Parathyroid adenoma (tissue), 2 donors: Measurements from ENCODE around the gene WFS1.

Experiments
- H2AFZ ChIP-seq: fragments of 300-600 bp; sonication (generic); one replicate; pipeline ENCODE4 v1.7.0; 2017; ENCODE audit warnings: antibody characterized with exemption, mild to moderate bottlenecking
- H3K27ac ChIP-seq: fragments of 300-600 bp; sonication (generic); one replicate; pipeline ENCODE4 v1.7.0; 2017
- H3K27me3 ChIP-seq: fragments of 300-600 bp; sonication (generic); one replicate; pipeline ENCODE4 v1.7.0; 2017; ENCODE audit warnings: low read length; ENCODE audit not compliant: control insufficient read depth, insufficient read depth
- H3K36me3 ChIP-seq: fragments of 300-600 bp; sonication (generic); one replicate; pipeline ENCODE4 v1.7.0; 2017; ENCODE audit warnings: low read length; ENCODE audit not compliant: control insufficient read depth, insufficient read depth
- H3K4me1 ChIP-seq: fragments of 300-600 bp; sonication (generic); one replicate; pipeline ENCODE4 v1.7.0; 2017; ENCODE audit warnings: control low read depth
- H3K4me2 ChIP-seq: fragments of 300-600 bp; sonication (generic); one replicate; pipeline ENCODE4 v1.7.0; 2017; ENCODE audit warnings: low read length
- H3K4me3 ChIP-seq: fragments of 300-600 bp; sonication (generic); one replicate; pipeline ENCODE4 v1.7.0; 2017; ENCODE audit warnings: low read depth, low read length
- H3K79me2 ChIP-seq: fragments of 300-600 bp; sonication (generic); one replicate; pipeline ENCODE4 v1.7.0; 2017; ENCODE audit warnings: control low read depth
- H3K9ac ChIP-seq: fragments of 300-600 bp; sonication (generic); one replicate; pipeline ENCODE4 v1.7.0; 2017; ENCODE audit warnings: mild to moderate bottlenecking
- H3K9me3 ChIP-seq: fragments of 300-600 bp; sonication (generic); one replicate; pipeline ENCODE4 v1.7.0; 2017; ENCODE audit warnings: low read length; ENCODE audit not compliant: control insufficient read depth
- CTCF ChIP-seq: fragments of 300-600 bp; sonication (generic); IDR thresholded peaks from one replicate; pipeline ENCODE4 v1.7.0; 2017; ENCODE audit warnings: antibody characterized with exemption, mild to moderate bottlenecking
- donor health status: primary hyperparathyroidism.

Gene WFS1

GRCh38 chr4:6272863-6273660 is 3.4 kb downstream of the WFS1 start:
- H2AFZ ChIP-seq = no peak overlapping the region
- H3K4me2 ChIP-seq = no peak overlapping the region
- H3K36me3 ChIP-seq = no peaks in the 10 kb centered on the region
- no peak overlapping the region for H3K9ac ChIP-seq
- H3K27me3 ChIP-seq = no peaks in the 10 kb centered on the region
- no peak overlapping the region for H3K27ac ChIP-seq
- peaks cover 10% of the 10 kb centered on the region for H3K4me1 ChIP-seq
- TF ChIP-seq CTCF = no peak
- H3K79me2 ChIP-seq = peaks cover 2% of the 10 kb centered on the region
- H3K4me3 ChIP-seq = no peak overlapping the region
- no peaks in the 10 kb centered on the region for H3K9me3 ChIP-seq

GRCh38 chr4:6273661-6273990 is 4.0 kb downstream of the WFS1 start:
- no peaks in the 10 kb centered on the region for H3K27me3 ChIP-seq
- no peak overlapping the region for H3K27ac ChIP-seq
- H3K4me3 ChIP-seq = no peak overlapping the region
- H3K79me2 ChIP-seq = peaks cover 2% of the 10 kb centered on the region
- H3K4me1 ChIP-seq = peaks cover 10% of the 10 kb centered on the region
- TF ChIP-seq CTCF = no peak
- H2AFZ ChIP-seq = no peak overlapping the region
- H3K4me2 ChIP-seq = no peak overlapping the region
- no peaks in the 10 kb centered on the region for H3K9me3 ChIP-seq
- no peaks in the 10 kb centered on the region for H3K36me3 ChIP-seq
- H3K9ac ChIP-seq = no peak overlapping the region

GRCh38 chr4:6275351-6275750 is 5.7 kb downstream of the WFS1 start:
- Histone ChIP-seq H3K27ac (no peak overlapping the region), H3K4me2 (no peak overlapping the region), H3K36me3 (no peaks in the 10 kb centered on the region), H3K9me3 (no peaks in the 10 kb centered on the region), H2AFZ (no peak overlapping the region), H3K9ac (no peak overlapping the region), H3K4me3 (no peak overlapping the region), H3K4me1 (peaks cover 10% of the 10 kb centered on the region), H3K27me3 (no peaks in the 10 kb centered on the region), H3K79me2 (peaks cover 2% of the 10 kb centered on the region)
- TF ChIP-seq CTCF = no peak

GRCh38 chr4:6275898-6276806 is 6.5 kb downstream of the WFS1 start:
- Histone ChIP-seq H3K27ac (no peak overlapping the region), H3K4me2 (no peak overlapping the region), H3K9ac (no peak overlapping the region), H3K4me3 (no peak overlapping the region), H3K9me3 (no peaks in the 10 kb centered on the region), H3K27me3 (no peaks in the 10 kb centered on the region), H2AFZ (no peak overlapping the region), H3K4me1 (peaks cover 10% of the 10 kb centered on the region), H3K36me3 (no peaks in the 10 kb centered on the region), H3K79me2 (peaks cover 2% of the 10 kb centered on the region)
- TF ChIP-seq CTCF = no peak
